Fibroblast of gingiva (primary cell): ENCODE measurements around the gene ENPEP.
"Not testable (repeated sequence)": the region's sequence is repeated elsewhere in the genome, so short reads cannot be mapped to it uniquely, and the experiment has no call there.

Experiments used
- DNase-seq: peaks from one replicate; pipeline ENCODE4 v3.0.0-alpha.2; 2011; ENCODE audit warnings: low read depth

The ENPEP gene

DNA sequence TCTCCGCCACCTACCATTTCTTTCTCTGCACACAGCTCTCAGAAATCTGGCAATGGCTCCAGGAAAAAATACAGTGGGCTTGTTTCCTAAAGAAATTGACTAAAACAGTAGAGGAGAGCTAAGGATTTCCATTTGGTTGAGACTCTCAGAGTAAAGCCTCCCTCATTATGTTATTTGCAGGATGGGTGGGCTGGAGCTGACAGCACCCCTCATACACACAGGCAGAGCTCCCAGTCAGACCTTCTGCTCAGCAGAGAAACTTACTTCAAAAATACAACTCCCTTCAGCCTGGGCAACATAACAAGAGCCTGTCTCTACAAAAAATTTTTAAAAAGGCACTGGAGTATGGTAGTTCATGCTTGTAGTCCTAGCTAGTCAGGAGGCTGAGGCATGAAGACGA lies 44.9 kb downstream of the ENPEP start:
- no peak for DNase-seq

DNA sequence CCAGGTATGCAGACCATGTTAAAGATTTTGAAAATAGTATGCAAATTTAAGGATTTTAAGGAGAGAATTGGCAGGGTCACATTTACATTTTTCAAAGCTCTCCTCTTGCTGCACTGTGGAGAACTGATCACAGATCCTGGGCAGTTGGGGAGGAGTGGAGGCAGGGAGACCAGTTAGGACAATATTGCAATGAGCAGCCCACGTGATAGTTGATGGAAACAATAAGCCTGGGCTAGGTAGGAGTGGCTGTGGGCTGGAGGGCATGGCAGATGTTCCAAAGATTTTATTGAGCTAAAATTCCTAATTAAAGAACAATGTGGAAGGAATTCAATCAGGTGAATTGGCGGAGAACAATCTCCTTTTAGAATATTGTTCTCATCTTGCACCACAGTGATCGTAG lies 50.6 kb downstream of the ENPEP start:
- no peak for DNase-seq

DNA sequence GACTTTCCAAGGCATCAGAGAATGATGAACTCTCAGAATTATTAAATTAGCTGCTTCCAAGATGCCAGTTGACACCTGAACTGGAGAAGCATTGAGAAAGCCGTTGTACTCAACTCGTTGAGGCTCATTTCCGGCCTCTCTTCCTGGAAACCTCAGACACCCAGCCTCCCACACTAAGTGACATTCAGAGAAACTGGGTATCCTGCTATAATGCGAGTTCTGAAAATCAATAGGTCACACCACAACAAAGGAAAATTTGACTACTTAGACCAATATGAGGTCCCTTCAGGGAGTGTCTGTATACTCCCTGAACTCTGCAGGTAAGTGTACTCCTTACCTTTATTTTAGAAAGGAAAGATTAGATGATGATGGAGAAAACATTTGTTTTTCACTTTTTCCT lies 51.2 kb downstream of the ENPEP start:
- DNase-seq = no peak

DNA sequence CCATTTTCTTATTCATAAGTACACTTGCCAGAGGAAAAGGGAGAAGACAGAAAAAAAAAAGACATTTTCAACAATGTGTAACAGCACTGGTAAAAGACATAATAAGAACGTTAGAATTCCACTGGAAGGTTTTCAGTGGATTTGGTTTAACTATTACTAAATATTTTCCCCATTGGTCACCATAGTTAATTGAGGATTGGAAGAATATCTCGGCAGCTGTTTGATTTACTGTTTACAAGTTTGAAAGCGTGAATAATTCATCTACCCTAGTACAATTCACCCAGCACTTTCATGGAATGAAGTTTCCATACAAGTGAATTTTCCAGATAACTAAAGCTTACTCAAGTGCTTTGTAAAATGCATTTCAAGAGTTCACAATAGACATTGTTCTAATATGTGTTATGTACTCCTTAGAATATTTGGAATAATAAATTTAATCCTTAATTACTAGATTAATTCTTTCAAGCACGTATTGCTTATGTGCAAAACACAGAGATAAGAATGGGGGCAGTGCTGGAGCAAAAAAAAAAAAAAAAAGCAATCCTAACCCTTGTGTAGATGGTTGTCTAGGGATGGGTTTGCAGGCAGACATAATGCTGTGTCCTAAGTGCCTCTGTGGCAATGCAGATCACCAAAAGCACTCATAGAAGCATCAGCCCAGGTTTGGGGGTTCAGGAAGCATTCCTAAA lies 57.1 kb downstream of the ENPEP start:
- peak; percentile 21 for DNase-seq

DNA sequence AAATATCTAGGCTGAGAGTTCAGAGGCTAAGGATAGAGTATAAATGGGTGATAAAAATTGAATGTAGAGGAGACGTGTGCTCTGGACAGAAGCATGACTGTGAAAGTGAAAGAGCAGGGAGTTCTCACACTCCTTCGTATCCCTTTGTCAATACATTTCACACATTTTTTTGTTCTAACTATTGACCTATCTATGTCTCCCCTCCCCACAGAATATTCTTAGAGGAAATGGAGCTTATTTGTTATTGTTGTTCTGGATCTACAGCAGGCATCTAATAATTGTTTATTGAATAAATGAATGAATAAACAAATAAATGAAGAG lies 57.6 kb downstream of the ENPEP start:
- no peak for DNase-seq

DNA sequence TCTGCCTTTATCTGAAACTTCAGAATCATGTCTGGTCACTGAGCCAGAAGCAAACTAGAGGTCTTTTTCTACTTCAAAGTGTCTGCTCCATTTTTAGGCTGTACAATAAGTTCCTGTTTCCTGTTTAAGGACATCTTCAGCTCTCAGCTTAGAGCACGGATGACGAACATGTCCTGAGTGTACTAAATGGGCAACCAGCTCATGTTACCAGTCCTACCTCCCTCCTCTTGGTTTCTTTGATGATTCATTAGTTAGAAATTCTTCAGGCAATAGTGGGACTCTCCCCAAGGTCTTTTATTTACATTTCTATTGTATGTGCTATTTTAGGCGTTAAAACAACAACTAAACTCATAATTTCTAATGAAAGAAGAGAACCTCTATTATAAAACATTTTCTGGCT lies 58.0 kb downstream of the ENPEP start:
- DNase-seq = peak; percentile 97

DNA sequence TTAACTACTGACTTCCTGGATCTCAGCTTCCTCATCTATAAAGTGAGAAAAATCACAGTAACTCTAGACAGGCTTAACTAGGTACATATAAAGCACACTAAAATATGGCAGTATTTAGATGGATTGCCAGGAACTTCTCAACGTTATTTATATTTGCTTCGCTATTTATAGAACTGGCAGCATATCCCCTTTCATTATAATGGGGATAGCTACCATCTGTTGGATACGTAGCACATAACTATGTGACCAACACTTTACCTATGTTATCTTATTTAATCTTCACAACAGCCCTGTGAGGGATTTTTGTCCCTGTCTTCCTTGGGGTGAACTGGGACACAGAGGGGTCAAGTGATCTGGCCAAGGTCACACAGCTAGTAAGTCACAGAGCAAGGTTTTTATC lies 64.6 kb downstream of the ENPEP start:
- no peak for DNase-seq

DNA sequence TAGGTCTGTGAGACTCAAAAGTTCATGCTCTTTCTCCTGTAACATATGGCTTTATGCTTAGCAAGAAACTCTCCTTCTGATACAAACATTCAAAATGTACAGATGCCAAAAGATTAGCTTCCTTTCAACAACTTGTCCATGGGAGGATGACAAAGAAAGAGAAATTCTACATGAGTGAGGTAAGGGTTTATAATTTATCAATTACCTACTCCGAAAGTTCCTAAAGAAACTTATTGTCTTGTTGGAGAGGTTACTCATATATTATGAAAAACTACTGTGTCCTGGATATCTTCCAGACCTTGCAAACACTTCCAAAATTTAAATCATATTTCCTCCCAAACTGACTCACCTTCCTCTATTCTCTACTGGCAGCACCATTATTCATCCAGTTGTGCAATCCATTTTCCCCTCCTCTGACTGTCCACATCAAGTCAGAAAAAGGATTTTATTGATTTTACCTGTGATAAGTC lies 65.1 kb downstream of the ENPEP start:
- peak; percentile 60 for DNase-seq

DNA sequence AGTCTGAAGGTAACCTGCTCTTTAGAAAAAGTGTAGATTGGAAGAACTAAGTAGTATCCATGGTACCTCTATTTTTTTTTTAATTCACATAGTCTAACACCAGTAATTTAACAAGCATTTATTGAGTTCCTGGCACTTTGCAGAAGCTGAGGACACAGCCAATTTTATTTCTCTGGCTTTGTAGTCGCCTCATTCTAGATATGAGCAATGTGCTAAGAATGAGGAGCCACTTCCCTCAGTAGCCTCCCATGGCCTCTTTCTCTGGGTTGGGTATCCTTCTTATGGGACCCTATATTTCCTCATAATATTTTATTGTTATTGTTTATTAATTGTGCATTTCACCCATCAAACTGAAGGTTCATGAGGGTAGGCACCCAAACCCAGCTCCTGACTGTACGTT lies 67.6 kb downstream of the ENPEP start:
- DNase-seq = no peak

DNA sequence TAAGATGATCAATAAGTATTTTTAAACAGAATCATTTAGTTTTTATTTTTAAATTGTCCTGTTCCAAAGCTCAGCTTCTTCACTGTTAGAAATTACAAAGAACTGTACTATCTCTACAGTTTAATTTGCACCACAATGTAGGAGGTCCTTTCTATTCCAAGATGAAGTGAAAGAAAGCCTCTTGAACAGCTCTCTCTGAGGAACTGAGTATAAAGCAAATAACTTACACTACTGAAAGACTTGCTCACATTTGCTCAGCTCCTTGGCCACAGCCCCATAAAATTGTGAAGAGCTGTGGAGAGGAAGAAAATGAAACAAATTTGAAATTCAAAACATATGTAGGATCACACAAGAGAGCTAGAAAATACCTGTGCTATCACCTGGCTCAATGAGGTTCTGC lies 68.6 kb downstream of the ENPEP start:
- no peak for DNase-seq

DNA sequence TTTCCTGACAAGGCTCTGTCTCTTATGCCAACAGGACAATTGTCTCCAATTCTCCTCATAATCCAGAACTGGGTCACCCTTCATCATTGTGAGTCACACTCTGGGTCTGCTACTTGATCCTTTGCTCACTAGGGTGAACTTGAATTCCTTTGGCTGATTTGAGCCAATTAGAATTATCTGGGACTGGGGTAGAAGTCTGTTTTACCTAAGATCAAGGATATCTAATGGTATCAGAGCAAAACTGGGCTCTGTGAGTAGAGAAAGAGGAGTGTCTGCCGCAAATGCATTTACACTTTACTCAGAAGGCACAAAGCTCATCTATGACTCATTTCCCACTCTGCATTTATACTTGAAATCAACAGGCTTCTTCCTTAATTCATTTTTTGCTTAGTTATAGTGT lies 74.3 kb downstream of the ENPEP start:
- DNase-seq = no peak

DNA sequence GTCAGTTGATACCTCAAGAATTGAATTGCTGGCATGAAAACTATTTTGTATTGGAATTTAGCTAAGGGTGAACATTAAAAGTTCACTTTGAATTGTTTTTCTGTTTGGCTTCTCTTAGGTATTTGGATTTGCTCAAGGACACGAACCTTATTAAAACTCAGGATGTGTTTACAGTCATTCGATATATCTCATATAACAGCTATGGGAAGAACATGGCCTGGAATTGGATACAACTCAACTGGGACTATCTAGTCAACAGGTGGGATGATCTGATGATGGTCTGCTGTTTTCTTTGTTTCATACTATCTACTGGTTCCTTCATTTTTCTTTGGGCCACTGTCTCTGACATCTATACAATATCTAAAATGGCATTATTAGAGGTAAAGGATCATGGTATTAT lies 77.2 kb downstream of the ENPEP start:
- no peak for DNase-seq

DNA sequence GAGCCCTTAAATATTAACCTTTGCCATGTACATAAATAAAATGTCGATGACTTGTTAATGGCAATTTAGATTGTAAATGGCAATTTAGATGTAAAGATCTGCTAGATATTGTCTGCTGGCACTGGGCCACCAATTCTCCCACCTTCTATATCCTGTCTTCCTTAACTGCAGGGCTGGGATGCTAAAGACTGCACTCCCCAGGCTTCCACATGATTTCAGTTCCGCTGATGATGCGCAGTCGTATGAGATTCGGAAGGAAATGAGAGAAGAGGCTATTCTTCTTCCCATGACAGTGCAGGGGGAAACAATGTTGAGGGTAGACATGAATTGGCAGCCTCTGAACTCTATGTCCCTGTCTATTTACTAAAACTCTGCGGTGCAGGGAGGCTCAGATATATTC lies 91.3 kb downstream of the ENPEP start:
- DNase-seq = no peak

DNA sequence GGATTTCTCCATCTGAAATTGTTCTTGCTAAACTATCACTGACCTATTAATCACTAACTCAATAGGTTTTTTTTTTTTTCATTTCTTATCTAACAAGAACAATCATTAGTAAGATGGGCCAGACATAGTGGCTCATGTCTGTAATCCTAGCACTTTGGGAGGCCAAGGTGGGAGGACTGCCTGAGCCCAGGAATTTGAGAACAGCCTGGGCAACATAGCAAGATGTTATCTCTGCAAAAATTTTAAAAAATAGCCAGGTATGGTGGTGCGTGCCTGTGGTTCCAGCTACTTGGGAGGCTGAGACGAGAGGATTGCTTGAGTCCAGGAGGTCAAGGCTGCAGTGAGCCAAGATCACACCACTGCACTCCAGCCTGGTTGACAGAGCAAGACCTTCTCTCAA lies 100.7 kb downstream of the ENPEP start:
- not testable (repeated sequence) for DNase-seq

DNA sequence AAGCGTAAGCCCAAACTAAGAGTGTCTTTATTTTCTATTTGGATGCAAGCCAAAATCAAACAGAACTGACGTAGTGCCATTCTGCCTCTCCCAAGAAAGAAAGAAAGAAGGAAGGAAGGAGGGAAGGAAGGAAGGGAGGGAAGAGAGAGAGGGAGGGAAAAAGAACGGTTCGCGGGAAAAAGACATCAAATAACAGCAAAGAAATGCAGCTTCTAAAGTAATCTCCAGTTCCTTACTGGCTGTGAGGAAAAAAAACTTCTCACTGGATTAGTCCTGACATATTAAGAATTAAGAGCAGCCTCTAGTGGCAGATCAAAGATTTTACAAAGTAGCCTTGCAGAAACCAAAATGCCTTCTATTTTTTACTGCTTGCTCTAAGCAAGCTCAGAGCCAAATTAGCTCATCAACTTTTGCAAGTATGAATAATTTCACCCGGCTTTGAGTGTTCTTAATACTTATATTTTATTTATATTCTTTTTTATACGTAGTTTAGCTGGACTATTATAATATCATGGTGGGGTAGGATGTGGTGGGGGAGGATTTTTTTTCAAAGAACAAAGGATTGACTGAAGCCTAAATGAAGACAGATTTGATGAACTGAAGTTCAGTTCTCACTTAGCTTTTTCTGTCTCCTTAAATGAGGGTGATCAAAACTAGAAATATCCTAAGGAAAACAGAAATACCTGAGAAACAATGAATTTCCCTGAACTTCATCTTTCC lies 110.3 kb downstream of the ENPEP start:
- DNase-seq = peak; percentile 68

DNA sequence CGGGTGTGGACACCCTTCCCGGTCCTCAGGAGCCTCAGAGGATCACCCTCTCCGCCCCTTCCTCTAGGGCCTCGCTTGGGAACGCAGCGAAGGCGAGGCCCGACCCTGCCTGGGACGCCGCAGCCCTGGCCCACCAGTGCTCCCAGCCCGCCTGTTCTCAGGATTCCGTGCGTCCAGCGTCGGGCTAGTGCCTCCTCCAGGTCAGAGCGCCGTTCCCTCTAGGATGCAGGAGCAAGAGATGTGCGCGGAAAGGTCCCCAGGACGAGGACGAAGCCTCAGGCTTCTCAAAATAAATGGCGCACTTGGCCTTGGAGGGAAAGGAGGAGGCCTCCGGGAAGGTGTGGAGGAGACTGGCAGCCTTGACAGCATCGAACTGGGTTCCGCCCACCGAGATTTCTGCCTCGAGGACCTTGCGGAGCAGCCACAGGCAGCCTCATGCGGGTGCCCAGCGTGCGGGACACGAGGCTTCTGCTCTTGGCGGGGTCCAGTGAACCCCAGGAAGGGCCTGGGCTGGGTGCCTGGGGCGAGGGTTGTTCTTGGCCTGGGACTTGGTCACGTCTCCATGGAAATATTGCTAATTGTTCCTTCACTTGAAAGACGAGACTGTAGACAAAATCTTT lies 111.8 kb downstream of the ENPEP start:
- no peak for DNase-seq

DNA sequence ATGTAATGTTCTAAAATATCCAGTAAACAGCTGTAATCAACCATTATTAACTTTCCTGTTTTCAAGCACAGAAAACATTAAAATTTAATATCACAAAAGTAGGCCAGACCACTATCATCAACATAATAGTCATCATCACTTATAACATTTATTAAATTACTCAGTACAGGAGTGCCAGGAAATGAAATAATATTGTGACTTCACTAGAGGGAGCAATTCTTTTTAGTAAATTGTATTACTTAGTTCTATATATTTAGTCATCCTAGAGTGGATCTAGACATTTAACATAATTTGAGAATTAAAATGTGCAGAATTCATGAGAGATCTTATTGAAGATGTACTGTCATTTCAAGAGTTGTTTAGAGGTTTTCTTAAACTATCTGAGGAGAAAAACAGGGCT lies 113.3 kb downstream of the ENPEP start:
- DNase-seq = no peak

DNA sequence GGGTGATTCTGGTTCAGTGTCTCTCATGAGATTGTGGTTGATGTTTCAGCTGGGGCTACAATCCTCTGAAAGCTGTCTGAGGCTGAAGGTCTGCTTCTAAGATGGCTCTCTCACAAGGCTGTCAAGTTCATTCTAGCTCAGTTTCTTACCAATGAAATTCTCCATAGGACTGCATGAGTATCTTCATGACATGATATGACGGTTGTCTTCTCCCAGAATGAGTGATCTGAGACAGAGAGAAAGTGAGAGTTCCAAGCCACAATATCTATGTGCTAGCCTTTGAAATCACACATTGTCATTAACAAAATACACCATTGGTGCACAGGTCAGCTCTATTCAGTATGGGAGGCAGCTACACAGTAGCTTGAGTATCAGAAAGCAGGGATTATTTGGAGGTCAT lies 119.6 kb downstream of the ENPEP start:
- no peak for DNase-seq

DNA sequence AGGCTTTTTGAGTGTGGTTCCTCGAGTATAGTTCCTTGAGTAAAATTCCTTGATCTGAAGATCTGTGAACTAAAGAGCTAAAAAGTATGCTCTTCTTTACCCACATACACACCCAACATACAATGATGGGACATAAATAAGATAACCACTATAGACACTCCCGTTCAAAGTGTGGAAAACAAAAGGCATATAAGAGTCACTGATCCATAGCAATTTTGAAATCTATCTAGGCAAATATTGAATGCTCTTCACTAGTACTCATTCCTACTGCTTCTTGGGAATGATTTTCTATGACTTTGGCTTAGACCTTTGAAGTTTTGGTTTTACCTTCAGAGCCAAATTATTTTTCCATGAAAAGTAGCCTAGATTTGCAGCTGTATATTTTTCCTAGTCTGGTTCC lies 120.5 kb downstream of the ENPEP start:
- no peak for DNase-seq

DNA sequence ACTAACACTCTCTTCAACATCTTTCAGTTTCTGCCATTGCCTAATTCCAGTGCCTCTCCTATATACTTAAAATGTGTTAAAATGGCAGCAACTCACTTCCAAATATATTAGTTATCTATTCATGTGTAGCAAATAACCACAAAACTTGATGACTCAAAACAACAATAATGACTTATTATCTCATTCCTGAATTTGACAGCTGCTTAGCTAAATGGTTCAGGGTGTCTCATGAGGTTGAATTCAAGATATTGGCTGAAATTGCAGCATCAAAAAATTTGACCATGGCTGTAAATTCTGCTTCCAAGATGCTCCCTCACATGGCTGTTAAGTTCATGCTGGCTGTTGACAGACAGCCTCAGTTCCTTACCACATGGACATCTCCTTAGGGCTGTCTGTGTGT lies 121.6 kb downstream of the ENPEP start:
- no peak for DNase-seq

DNA sequence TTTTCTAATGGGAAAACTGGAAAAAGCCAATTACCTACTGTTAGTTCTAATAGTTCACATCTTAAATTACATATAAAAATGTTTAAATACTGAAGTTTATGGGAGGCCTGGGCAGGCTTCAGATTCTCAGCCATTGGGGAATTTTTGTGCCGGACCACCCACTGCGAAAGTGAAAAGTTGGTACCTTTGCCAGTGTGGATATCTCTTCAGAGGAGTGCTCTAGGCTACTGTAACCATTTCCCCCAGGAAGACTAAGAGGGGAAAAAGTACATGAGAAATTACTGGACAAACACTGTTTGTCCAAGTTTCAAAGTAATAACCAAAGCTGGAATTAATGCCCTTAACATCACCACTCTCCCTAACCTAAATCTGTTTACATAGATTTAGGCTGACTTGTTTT lies 126.1 kb downstream of the ENPEP start:
- DNase-seq = no peak

DNA sequence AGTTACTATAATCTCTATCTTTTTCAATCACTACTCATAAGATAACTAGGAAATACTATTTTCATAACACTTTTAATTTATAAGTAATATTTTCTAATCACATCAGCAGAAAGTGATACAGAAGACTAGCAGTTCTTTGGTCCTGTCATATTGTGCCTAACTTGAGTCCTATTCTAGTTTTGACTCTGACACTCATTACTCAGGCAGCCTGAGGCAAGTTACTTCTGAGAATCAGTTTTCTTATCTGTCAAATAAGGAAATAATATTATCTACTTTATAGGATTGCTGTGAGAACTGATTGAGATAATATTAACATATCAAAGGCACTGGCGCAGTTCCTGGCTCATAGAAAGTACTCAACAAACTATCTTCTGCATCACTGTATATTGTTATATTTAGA lies 129.1 kb downstream of the ENPEP start:
- DNase-seq = no peak

DNA sequence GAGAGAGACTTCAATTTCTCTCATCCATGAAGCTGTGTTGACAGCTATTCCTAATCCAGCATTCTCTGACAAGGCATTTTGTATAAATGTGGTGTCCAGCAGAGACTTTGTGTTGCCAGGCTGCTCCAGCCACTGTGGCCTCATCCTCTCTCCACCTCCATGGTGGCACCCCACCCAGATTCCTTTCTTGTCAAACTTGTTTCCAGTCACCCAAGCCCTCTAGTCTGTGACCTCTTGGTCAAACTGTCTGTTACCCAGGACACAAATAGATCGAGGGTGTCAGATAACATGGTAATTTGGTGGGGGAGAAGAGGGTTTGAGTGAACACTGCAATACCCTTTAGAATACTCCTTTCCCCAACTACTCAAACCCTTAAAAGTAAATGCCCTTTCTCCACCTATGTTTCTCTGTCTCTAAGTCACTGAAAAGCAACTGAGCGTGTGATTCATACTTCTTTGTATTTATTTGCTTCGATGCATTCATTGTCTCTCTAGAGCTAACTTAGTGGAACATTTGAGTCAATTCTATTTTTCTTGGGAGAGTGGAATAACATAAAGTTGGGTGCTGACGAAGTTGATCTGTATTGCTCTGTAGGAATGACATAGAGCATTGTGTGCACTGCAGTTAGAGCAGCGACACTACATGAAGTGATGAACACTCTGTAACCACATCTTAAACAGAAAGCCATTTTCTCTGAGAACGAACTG lies 133.2 kb downstream of the ENPEP start:
- no peak for DNase-seq
